ENCODE data around the gene PER3.

PER3 gene

GRCh38 chr1:7767176-7767575, 16.9 kb upstream of the PER3 start:
- H3K4me3 Mint-ChIP-seq: no peak overlapping the region
- peaks cover 27% of the 10 kb centered on the region for H3K4me1 Mint-ChIP-seq (ENCODE audit: low read depth)
- H3K27ac Mint-ChIP-seq: peak overlapping the region; percentile 84
- peaks cover 24% of the 10 kb centered on the region for H3K36me3 Mint-ChIP-seq (ENCODE audit: low read depth)
- intact Hi-C loops (cut with micrococcal nuclease): no loop called here
- H3K27me3 Mint-ChIP-seq: no peaks in the 10 kb centered on the region
- H3K9me3 Mint-ChIP-seq: peaks cover 8% of the 10 kb centered on the region

- peaks cover 38% of the 10 kb centered on the region for H3K36me3 Mint-ChIP-seq (ENCODE audit: low read depth)
- intact Hi-C loops (cut with micrococcal nuclease): no loop called here
- peaks cover 8% of the 10 kb centered on the region for H3K9me3 Mint-ChIP-seq
- no peak overlapping the region for H3K27ac Mint-ChIP-seq
- H3K27me3 Mint-ChIP-seq: no peaks in the 10 kb centered on the region
- no peak overlapping the region for H3K4me3 Mint-ChIP-seq
- peaks cover 41% of the 10 kb centered on the region for H3K4me1 Mint-ChIP-seq (ENCODE audit: low read depth)
Measured at GRCh38 chr1:7768583-7768982, 15.5 kb upstream of the PER3 start.

DNA sequence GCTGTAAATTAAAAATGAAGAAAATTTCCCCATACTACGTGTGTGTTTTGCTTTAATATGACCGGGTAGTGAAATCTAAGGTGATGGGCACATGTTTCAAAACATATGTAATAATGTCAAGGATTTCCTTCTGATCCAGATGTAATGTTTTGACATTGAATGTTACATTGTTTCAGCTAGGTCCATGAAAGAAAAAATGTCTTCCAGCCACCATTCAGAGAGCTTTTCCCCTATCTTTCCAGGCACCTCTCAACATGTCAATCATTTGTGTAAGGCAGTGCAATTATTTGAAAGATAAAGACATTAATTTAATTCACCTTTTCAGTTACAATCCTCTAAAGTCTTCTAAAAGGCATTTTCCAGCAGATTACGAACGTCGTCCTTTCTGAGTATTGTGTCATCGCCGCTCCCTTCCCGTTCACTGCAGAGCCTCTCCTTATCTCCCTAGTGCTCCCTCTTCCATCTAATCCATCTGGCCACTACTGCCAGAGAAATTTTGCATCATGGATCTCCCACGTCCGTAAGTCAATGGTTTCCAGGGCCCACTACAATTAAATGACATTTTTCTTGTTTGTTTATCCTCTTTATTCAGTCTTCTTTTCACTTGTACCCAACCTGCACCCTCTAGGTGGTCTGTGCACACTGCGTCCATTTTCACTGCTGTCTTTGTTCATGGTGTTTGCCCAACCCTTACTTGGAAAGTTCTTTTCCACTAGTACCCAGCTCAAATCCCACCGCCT, 14.2 kb upstream of the PER3 start:
- intact Hi-C loops (cut with micrococcal nuclease): loop anchor here (2.0 kb wide), 1 partner anchor 65 kb away; no protein-coding TSS in a partner anchor
- peak overlapping the region; percentile 94 for H3K4me3 Mint-ChIP-seq
- peaks cover 8% of the 10 kb centered on the region for H3K9me3 Mint-ChIP-seq
- H3K27me3 Mint-ChIP-seq: no peaks in the 10 kb centered on the region
- peaks cover 51% of the 10 kb centered on the region for H3K4me1 Mint-ChIP-seq (ENCODE audit: low read depth)
- H3K27ac Mint-ChIP-seq: peak overlapping the region; percentile 99
- H3K36me3 Mint-ChIP-seq (ENCODE audit: low read depth): peaks cover 51% of the 10 kb centered on the region

GRCh38 chr1:7770669-7770996, 13.5 kb upstream of the PER3 start:
- Mint-ChIP-seq H3K4me3 (peak overlapping the region; percentile 94), H3K27ac (peak overlapping the region; percentile 99), H3K9me3 (peaks cover 8% of the 10 kb centered on the region), H3K4me1 (ENCODE audit: low read depth) (peaks cover 54% of the 10 kb centered on the region), H3K27me3 (no peaks in the 10 kb centered on the region), H3K36me3 (ENCODE audit: low read depth) (peaks cover 58% of the 10 kb centered on the region)
- intact Hi-C loops (cut with micrococcal nuclease): loop anchor here (2.0 kb wide), 1 partner anchor 66 kb away; no protein-coding TSS in a partner anchor

DNA sequence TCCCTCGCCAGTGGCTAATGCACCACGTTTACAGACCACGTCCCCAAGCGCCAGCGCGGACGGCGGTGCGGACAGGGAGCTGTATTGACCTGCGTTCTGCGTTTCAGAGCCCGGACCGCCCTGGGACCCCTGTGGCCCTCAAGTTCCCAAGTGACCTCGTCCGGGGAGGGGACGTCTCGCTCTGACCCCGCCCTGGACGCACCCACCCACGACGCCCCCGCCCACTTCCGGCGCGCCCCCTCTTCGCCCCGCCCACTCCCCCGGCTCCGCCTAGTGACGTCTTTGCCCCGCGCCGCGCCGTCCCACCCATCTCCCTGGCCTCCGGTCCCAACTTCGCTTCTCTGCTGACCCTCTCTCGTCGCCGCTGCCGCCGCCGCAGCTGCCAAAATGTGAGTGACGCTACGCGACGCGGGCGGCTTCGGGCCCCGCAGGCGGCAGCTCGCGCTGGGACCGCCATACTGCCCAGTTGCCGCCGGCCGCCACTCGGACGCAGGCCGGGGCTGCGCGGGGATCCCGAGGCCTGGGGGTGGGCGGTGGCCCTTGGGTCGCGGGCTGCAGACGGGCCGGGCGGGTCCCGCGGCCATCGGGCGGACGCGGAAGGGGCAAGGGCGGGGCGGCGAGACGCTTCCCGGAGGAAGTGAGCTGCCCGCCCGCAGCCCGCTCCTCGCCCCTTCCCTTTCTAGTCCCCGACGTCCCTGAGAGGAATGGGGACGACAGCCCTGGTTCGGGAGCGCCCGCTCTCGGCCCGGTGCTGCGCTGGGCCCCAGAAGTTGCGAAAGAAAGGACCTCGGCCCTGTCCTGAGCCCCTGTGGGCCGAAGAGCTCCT, 12.9 kb upstream of the PER3 start, which contains the start of gene VAMP3:
VAMP3 (plus strand) TSS at position 300 of the 826 bp plus-strand sequence; CDS start at position 388, 88 bp downstream.
- Mint-ChIP-seq H3K36me3 (ENCODE audit: low read depth) (peaks cover 64% of the 10 kb centered on the region), H3K27ac (peak within 1 kb of the TSS; percentile 99), H3K4me3 (peak within 1 kb of the TSS; percentile 94), H3K4me1 (ENCODE audit: low read depth) (peaks cover 52% of the 10 kb centered on the region), H3K9me3 (peaks cover 8% of the 10 kb centered on the region), H3K27me3 (no peaks in the 10 kb centered on the region)
- intact Hi-C loops (cut with micrococcal nuclease): loop anchor here (1.0 to 2.0 kb wide), 2 partner anchors 12 to 66 kb away; no protein-coding TSS in a partner anchor

- peak overlapping the region; percentile 99 for H3K27ac Mint-ChIP-seq
- peaks cover 47% of the 10 kb centered on the region for H3K4me1 Mint-ChIP-seq (ENCODE audit: low read depth)
- H3K9me3 Mint-ChIP-seq: peaks cover 8% of the 10 kb centered on the region
- peak overlapping the region; percentile 94 for H3K4me3 Mint-ChIP-seq
- intact Hi-C loops (cut with micrococcal nuclease): loop anchor here (1.0 to 2.0 kb wide), 2 partner anchors 11 to 67 kb away; no protein-coding TSS in a partner anchor
- H3K27me3 Mint-ChIP-seq: no peaks in the 10 kb centered on the region
- peaks cover 71% of the 10 kb centered on the region for H3K36me3 Mint-ChIP-seq (ENCODE audit: low read depth)
Measured at GRCh38 chr1:7771823-7772299, 12.2 kb upstream of the PER3 start.

GRCh38 chr1:7777591-7777990, 6.5 kb upstream of the PER3 start:
- Mint-ChIP-seq H3K27ac (no peak overlapping the region), H3K27me3 (no peaks in the 10 kb centered on the region), H3K4me3 (no peak overlapping the region), H3K9me3 (no peaks in the 10 kb centered on the region), H3K4me1 (ENCODE audit: low read depth) (peaks cover 51% of the 10 kb centered on the region), H3K36me3 (ENCODE audit: low read depth) (peaks cover 96% of the 10 kb centered on the region)
- intact Hi-C loops (cut with micrococcal nuclease): no loop called here

- Mint-ChIP-seq H3K4me1 (ENCODE audit: low read depth) (peaks cover 51% of the 10 kb centered on the region), H3K9me3 (no peaks in the 10 kb centered on the region), H3K27ac (no peak overlapping the region), H3K36me3 (ENCODE audit: low read depth) (peaks cover 91% of the 10 kb centered on the region), H3K27me3 (no peaks in the 10 kb centered on the region), H3K4me3 (no peak overlapping the region)
- intact Hi-C loops (cut with micrococcal nuclease): no loop called here
Measured at GRCh38 chr1:7778133-7778628, 5.9 kb upstream of the PER3 start.

GRCh38 chr1:7780976-7781375, 3.1 kb upstream of the PER3 start:
- Mint-ChIP-seq H3K4me1 (ENCODE audit: low read depth) (peaks cover 47% of the 10 kb centered on the region), H3K27me3 (no peaks in the 10 kb centered on the region), H3K36me3 (ENCODE audit: low read depth) (peaks cover 76% of the 10 kb centered on the region), H3K9me3 (no peaks in the 10 kb centered on the region), H3K4me3 (no peak overlapping the region), H3K27ac (no peak overlapping the region)
- intact Hi-C loops (cut with micrococcal nuclease): loop anchor here (5.0 kb wide), 1 partner anchor 181 kb away; the partner anchor contains the start of gene PARK7

DNA sequence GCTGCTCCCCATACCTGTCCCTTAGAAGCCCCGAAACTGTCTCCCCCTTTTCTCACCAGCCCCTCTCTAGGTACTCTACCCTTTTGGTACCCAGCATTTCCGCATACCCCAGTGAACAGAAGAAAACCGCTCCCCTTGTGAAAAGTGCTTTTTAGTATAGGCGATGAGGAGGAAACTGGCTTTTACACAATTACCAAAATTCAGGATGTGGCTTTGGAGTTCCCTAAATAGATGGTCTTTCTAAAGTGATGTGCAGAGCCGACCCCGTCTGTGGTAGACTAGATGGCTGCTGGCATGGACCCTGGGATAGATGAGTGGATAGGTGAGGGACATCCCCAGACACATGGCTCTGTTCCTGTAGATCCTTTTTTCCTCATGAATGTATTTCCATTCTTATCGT, 2.6 kb upstream of the PER3 start:
- Mint-ChIP-seq H3K27me3 (no peaks in the 10 kb centered on the region), H3K4me1 (ENCODE audit: low read depth) (peaks cover 50% of the 10 kb centered on the region), H3K4me3 (no peak overlapping the region), H3K27ac (peak overlapping the region; percentile 83), H3K36me3 (ENCODE audit: low read depth) (peaks cover 74% of the 10 kb centered on the region), H3K9me3 (no peaks in the 10 kb centered on the region)
- intact Hi-C loops (cut with micrococcal nuclease): loop anchor here (5.0 kb wide), 1 partner anchor 181 kb away; the partner anchor contains the start of gene PARK7

DNA sequence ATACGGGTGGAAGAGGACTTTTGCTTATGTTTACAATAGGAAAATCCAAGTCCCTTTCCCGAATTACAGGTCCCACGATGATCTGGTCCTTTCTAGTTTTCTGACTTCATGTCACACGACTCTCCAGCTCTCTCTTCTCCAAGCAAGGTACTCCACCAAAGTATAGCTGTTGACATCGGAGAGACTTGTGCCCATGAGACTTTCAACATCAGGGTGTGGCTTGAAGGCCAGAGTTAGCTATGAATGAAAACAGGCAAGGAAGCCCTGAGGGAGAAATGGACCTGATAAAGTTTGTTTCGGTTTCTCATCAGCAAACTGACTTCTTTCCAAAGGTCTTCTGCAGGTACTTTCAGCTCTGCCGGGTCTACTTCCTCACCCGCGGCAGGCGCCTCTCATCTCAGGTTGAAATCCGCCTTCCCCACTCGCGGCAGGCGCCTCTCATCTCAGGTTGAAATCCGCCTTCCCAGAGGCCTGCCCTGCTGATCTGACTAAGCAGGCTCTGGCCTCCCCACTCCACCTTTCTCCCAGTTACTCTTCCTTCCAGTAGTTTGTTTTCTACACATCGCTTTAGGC, 2.1 kb upstream of the PER3 start:
- Mint-ChIP-seq H3K4me1 (ENCODE audit: low read depth) (peaks cover 54% of the 10 kb centered on the region), H3K27ac (peak overlapping the region; percentile 83), H3K4me3 (no peak overlapping the region), H3K36me3 (ENCODE audit: low read depth) (peaks cover 70% of the 10 kb centered on the region), H3K9me3 (no peaks in the 10 kb centered on the region), H3K27me3 (no peaks in the 10 kb centered on the region)
- intact Hi-C loops (cut with micrococcal nuclease): loop anchor here (5.0 kb wide), 1 partner anchor 180 kb away; the partner anchor contains the start of gene PARK7

DNA sequence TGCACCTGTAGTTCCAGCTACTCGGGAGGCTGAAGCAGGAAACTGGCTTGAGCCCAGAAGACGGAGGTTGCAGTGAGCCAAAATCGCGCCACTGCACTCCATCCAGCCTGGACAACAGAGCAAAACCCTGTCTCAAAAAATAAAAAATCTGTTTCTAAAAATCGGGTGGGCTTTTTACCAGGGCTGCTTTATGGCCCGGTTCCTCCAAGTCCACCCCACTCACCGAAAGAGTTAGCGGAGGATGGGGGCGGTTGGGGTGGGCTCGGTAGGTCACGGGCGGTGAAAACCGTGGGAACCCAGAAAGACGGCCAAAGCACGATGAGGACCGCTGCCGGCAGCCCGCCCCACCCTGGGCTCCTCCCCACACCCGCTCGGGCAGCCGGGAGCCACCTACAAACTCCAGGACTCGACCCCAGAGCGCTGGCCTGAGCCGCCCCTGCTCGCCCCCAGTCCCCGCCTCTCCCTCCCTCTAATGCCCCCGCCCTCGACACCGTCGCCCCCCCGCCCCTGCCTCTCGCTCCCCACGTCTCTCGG, 846 bp upstream of the PER3 start:
- peaks cover 59% of the 10 kb centered on the region for H3K4me1 Mint-ChIP-seq (ENCODE audit: low read depth)
- peaks cover 67% of the 10 kb centered on the region for H3K36me3 Mint-ChIP-seq (ENCODE audit: low read depth)

GRCh38 chr1:7784492-7785071, 491 bp downstream of the PER3 start:
- Mint-ChIP-seq H3K4me1 (ENCODE audit: low read depth) (peaks cover 59% of the 10 kb centered on the region), H3K27ac (peak overlapping the region; percentile 42), H3K36me3 (ENCODE audit: low read depth) (peaks cover 67% of the 10 kb centered on the region), H3K9me3 (peaks cover 7% of the 10 kb centered on the region), H3K27me3 (no peaks in the 10 kb centered on the region), H3K4me3 (peak overlapping the region; percentile 82)
- intact Hi-C loops (cut with micrococcal nuclease): loop anchor here (5.0 kb wide), 1 partner anchor 178 kb away; the partner anchor contains the start of gene PARK7

More for the DNA sequence above, 846 bp upstream of the PER3 start:
- H3K9me3 Mint-ChIP-seq: no peaks in the 10 kb centered on the region
- intact Hi-C loops (cut with micrococcal nuclease): loop anchor here (1.0 to 5.0 kb wide), 2 partner anchors 12 to 179 kb away; partner anchors contain the start of genes PARK7 and VAMP3
- peak overlapping the region; percentile 83 for H3K27ac Mint-ChIP-seq
- peak overlapping the region; percentile 82 for H3K4me3 Mint-ChIP-seq
- no peaks in the 10 kb centered on the region for H3K27me3 Mint-ChIP-seq
